Chondrocyte (in vitro differentiated cells): Measurements from ENCODE around the gene NTRK2. TPM values are rescaled to one million over a fixed set of nuclear protein-coding genes. Genes with fewer than 3 reads are reported as not detected.

Experiments used
- DNase-seq: peaks from one replicate; pipeline ENCODE4 v3.0.0; 2021; ENCODE audit warnings: mixed read lengths, low spot score
- H3K27ac Mint-ChIP-seq: one replicate; pipeline ENCODE4 v1.8.0; 2021; ENCODE audit warnings: mild to moderate bottlenecking, moderate library complexity, mixed read lengths; ENCODE audit not compliant: unreplicated experiment
- H3K27me3 Mint-ChIP-seq: 2 replicates; pipeline ENCODE4 v1.8.0; 2021; ENCODE audit warnings: low read depth, mixed read lengths
- H3K36me3 Mint-ChIP-seq: 2 replicates; pipeline ENCODE4 v1.8.0; 2021; ENCODE audit warnings: low read depth, mixed read lengths
- H3K4me1 Mint-ChIP-seq: 2 replicates; pipeline ENCODE4 v1.8.0; 2021; ENCODE audit warnings: low read depth, mild to moderate bottlenecking, mixed read lengths
- H3K4me3 Mint-ChIP-seq: one replicate; pipeline ENCODE4 v1.8.0; 2021; ENCODE audit warnings: mild to moderate bottlenecking, moderate library complexity, mixed read lengths; ENCODE audit not compliant: unreplicated experiment
- H3K9me3 Mint-ChIP-seq: 2 replicates; pipeline ENCODE4 v1.8.0; 2021; ENCODE audit warnings: low read depth, mixed read lengths
- CTCF ChIP-seq: fragments of 200-600 bp; sonication (generic); IDR thresholded peaks from 2 replicates; pipeline ENCODE4 v1.5.0; 2021; ENCODE audit warnings: antibody characterized with exemption, mild to moderate bottlenecking, moderate library complexity
- total RNA-seq: library from RNA; stranded (reverse); gene quantifications from 3 replicates; pipeline ENCODE4 v1.2.1, GENCODE V29; 2021

Gene NTRK2
- total RNA-seq, 1 donor from 2014 or later, result 40.0 TPM

- no peak for TF ChIP-seq CTCF
- H3K36me3 Mint-ChIP-seq, result peaks cover 4% of the 10 kb centered on the region
- no peak overlapping the region for H3K4me3 Mint-ChIP-seq
- H3K27ac Mint-ChIP-seq, result no peak overlapping the region
- peaks cover 7% of the 10 kb centered on the region for H3K9me3 Mint-ChIP-seq
- H3K4me1 Mint-ChIP-seq, result peaks cover 45% of the 10 kb centered on the region
- DNase-seq, result no peak
- no peaks in the 10 kb centered on the region for H3K27me3 Mint-ChIP-seq
Observed at GRCh38 chr9:84789463-84789830, 119.9 kb downstream of the NTRK2 start.

- no peak overlapping the region for H3K4me3 Mint-ChIP-seq
- TF ChIP-seq CTCF, result no peak
- H3K9me3 Mint-ChIP-seq, result peaks cover 7% of the 10 kb centered on the region
- H3K27me3 Mint-ChIP-seq, result no peaks in the 10 kb centered on the region
- no peak for DNase-seq
- peak overlapping the region; percentile 73 for H3K27ac Mint-ChIP-seq
- peaks cover 54% of the 10 kb centered on the region for H3K4me1 Mint-ChIP-seq
- H3K36me3 Mint-ChIP-seq, result peaks cover 4% of the 10 kb centered on the region
Observed at GRCh38 chr9:84791643-84792042, 122.1 kb downstream of the NTRK2 start.

- H3K36me3 Mint-ChIP-seq, result peaks cover 4% of the 10 kb centered on the region
- H3K9me3 Mint-ChIP-seq, result peaks cover 7% of the 10 kb centered on the region
- no peak for TF ChIP-seq CTCF
- peak overlapping the region; percentile 15 for H3K27ac Mint-ChIP-seq
- no peaks in the 10 kb centered on the region for H3K27me3 Mint-ChIP-seq
- peaks cover 54% of the 10 kb centered on the region for H3K4me1 Mint-ChIP-seq
- DNase-seq, result no peak
- no peak overlapping the region for H3K4me3 Mint-ChIP-seq
Observed at GRCh38 chr9:84793251-84793650, 123.7 kb downstream of the NTRK2 start.

GRCh38 chr9:84794981-84795637 lies 125.6 kb downstream of the NTRK2 start:
- H3K4me1 Mint-ChIP-seq, result peaks cover 48% of the 10 kb centered on the region
- no peaks in the 10 kb centered on the region for H3K27me3 Mint-ChIP-seq
- H3K4me3 Mint-ChIP-seq, result no peak overlapping the region
- peaks cover 7% of the 10 kb centered on the region for H3K9me3 Mint-ChIP-seq
- TF ChIP-seq CTCF, result no peak
- peaks cover 2% of the 10 kb centered on the region for H3K36me3 Mint-ChIP-seq
- H3K27ac Mint-ChIP-seq, result no peak overlapping the region
- DNase-seq, result no peak

GRCh38 chr9:84796404-84796803 lies 126.9 kb downstream of the NTRK2 start:
- no peaks in the 10 kb centered on the region for H3K9me3 Mint-ChIP-seq
- peaks cover 38% of the 10 kb centered on the region for H3K4me1 Mint-ChIP-seq
- no peak overlapping the region for H3K4me3 Mint-ChIP-seq
- TF ChIP-seq CTCF, result no peak
- no peak for DNase-seq
- H3K27ac Mint-ChIP-seq, result no peak overlapping the region
- H3K36me3 Mint-ChIP-seq, result no peaks in the 10 kb centered on the region
- H3K27me3 Mint-ChIP-seq, result no peaks in the 10 kb centered on the region
